ENCODE measurements around the gene SIPA1L3. TPM values are rescaled to one million over a fixed set of nuclear protein-coding genes. Genes with fewer than 3 reads are reported as not detected.

Gene SIPA1L3
- total RNA-seq, 2 donors from 2014 or later, result 42.8 to 48.2 TPM

DNA sequence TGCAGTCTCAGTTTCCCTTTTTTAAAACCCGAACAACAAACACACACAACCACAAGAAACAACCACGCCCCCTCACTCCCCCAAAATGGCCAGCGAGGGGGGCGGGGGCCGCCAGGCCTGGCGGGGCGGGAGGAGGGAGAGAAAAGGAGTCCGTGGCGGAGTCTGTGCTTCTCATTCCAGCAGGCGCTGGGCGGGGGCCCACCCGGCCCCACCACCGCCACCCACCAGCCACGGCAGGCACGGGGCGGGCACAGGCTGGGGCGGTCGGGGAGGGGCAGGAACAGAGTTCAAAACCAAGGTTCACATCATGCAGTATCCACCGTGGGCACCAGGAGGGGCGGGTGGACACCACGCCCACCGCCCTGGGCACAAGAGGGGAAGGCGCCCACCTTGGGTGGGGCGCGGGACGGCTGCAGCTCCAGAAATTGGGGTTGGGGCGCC is 304.2 kb downstream of the SIPA1L3 start:
- Mint-ChIP-seq H3K4me1 (peaks cover 18% of the 10 kb centered on the region), H3K36me3 (ENCODE audit: low read depth) (no peaks in the 10 kb centered on the region), H3K27ac (no peak overlapping the region), H3K27me3 (ENCODE audit: insufficient read depth) (peaks cover 40% of the 10 kb centered on the region), H3K4me3 (peak overlapping the region; percentile 45), H3K9me3 (no peaks in the 10 kb centered on the region)
- Histone ChIP-seq H3K4me3 (ENCODE audit: low read length) (no peak overlapping the region), H3K9me3 (ENCODE audit: control insufficient read depth, low read length) (no peaks in the 10 kb centered on the region), H3K9ac (ENCODE audit: extremely low read depth, low read length, poor library complexity, severe bottlenecking) (no peak overlapping the region), H3K36me3 (ENCODE audit: control insufficient read depth, insufficient read depth, low read length) (no peaks in the 10 kb centered on the region), H3K27me3 (ENCODE audit: control insufficient read depth, insufficient read depth, low read length, poor library complexity, severe bottlenecking) (peaks cover 24% of the 10 kb centered on the region), H3K4me1 (ENCODE audit: control insufficient read depth, insufficient read depth, low read length) (no peaks in the 10 kb centered on the region), H3K27ac (ENCODE audit: low read depth, low read length) (peak overlapping the region; percentile 78)
- 38% methylated on average over 25 of the region's 27 CpGs; no CpG with 5 or more reads in 1 of the 2 experiments for WGBS, 2 experiments (ENCODE audit: insufficient coverage in 1 of 2, insufficient read length in 1 of 2)
- peak; percentile 70 for DNase-seq
- TF ChIP-seq, protein P1, sequence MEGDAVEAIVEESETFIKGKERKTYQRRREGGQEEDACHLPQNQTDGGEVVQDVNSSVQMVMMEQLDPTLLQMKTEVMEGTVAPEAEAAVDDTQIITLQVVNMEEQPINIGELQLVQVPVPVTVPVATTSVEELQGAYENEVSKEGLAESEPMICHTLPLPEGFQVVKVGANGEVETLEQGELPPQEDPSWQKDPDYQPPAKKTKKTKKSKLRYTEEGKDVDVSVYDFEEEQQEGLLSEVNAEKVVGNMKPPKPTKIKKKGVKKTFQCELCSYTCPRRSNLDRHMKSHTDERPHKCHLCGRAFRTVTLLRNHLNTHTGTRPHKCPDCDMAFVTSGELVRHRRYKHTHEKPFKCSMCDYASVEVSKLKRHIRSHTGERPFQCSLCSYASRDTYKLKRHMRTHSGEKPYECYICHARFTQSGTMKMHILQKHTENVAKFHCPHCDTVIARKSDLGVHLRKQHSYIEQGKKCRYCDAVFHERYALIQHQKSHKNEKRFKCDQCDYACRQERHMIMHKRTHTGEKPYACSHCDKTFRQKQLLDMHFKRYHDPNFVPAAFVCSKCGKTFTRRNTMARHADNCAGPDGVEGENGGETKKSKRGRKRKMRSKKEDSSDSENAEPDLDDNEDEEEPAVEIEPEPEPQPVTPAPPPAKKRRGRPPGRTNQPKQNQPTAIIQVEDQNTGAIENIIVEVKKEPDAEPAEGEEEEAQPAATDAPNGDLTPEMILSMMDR (conservative IDR thresholded peaks at IDR 0.05), result peak; percentile 60

GRCh38 chr19:38211766-38212165 is 304.8 kb downstream of the SIPA1L3 start:
- Mint-ChIP-seq H3K9me3 (no peaks in the 10 kb centered on the region), H3K4me1 (peaks cover 18% of the 10 kb centered on the region), H3K27me3 (ENCODE audit: insufficient read depth) (peaks cover 40% of the 10 kb centered on the region), H3K36me3 (ENCODE audit: low read depth) (no peaks in the 10 kb centered on the region), H3K4me3 (no peak overlapping the region), H3K27ac (no peak overlapping the region)
- Histone ChIP-seq H3K9ac (ENCODE audit: extremely low read depth, low read length, poor library complexity, severe bottlenecking) (no peak overlapping the region), H3K9me3 (ENCODE audit: control insufficient read depth, low read length) (no peaks in the 10 kb centered on the region), H3K36me3 (ENCODE audit: control insufficient read depth, insufficient read depth, low read length) (no peaks in the 10 kb centered on the region), H3K27ac (ENCODE audit: low read depth, low read length) (no peak overlapping the region), H3K4me3 (ENCODE audit: low read length) (no peak overlapping the region), H3K27me3 (ENCODE audit: control insufficient read depth, insufficient read depth, low read length, poor library complexity, severe bottlenecking) (peaks cover 24% of the 10 kb centered on the region), H3K4me1 (ENCODE audit: control insufficient read depth, insufficient read depth, low read length) (no peaks in the 10 kb centered on the region)
- 57% methylated on average over 13 of the region's 15 CpGs; no CpG with 5 or more reads in 1 of the 2 experiments for WGBS, 2 experiments (ENCODE audit: insufficient coverage in 1 of 2, insufficient read length in 1 of 2)
- DNase-seq, result peak; percentile 81
- TF ChIP-seq, protein P1 (conservative IDR thresholded peaks at IDR 0.05), result no peak

GRCh38 chr19:38213469-38213868 is 306.5 kb downstream of the SIPA1L3 start:
- Histone ChIP-seq H3K9me3 (ENCODE audit: control insufficient read depth, low read length) (no peaks in the 10 kb centered on the region), H3K4me1 (ENCODE audit: control insufficient read depth, insufficient read depth, low read length) (no peaks in the 10 kb centered on the region), H3K4me3 (ENCODE audit: low read length) (no peak overlapping the region), H3K36me3 (ENCODE audit: control insufficient read depth, insufficient read depth, low read length) (peaks cover 5% of the 10 kb centered on the region), H3K9ac (ENCODE audit: extremely low read depth, low read length, poor library complexity, severe bottlenecking) (no peak overlapping the region), H3K27me3 (ENCODE audit: control insufficient read depth, insufficient read depth, low read length, poor library complexity, severe bottlenecking) (peaks cover 24% of the 10 kb centered on the region), H3K27ac (ENCODE audit: low read depth, low read length) (peak overlapping the region; percentile 90)
- H3K4me1 Mint-ChIP-seq, result peaks cover 18% of the 10 kb centered on the region
- H3K4me3 Mint-ChIP-seq, result no peak overlapping the region
- H3K27me3 Mint-ChIP-seq (ENCODE audit: insufficient read depth), result peaks cover 34% of the 10 kb centered on the region
- TF ChIP-seq, protein P1 (conservative IDR thresholded peaks at IDR 0.05), result no peak
- H3K27ac Mint-ChIP-seq, result no peak overlapping the region
- WGBS, 2 experiments (ENCODE audit: insufficient coverage in 1 of 2, insufficient read length in 1 of 2), result 89 to 93% methylated on average over 7 to 23 of the region's 23 CpGs
- DNase-seq, result no peak
- no peaks in the 10 kb centered on the region for H3K36me3 Mint-ChIP-seq (ENCODE audit: low read depth)
- H3K9me3 Mint-ChIP-seq, result no peaks in the 10 kb centered on the region
